ENCODE data around the gene ZP4. TPM values are rescaled to one million over a fixed set of nuclear protein-coding genes. Genes with fewer than 3 reads are reported as not detected.
A peak's percentile ranks its signal among the peaks of the same experiment; 100 is the strongest.
"Not testable (repeated sequence)": the region's sequence is repeated elsewhere in the genome, so short reads cannot be mapped to it uniquely, and the experiment has no call there.

The ZP4 gene
- total RNA-seq, 1 donor from 2014 or later = not detected

- Mint-ChIP-seq H3K9me3 (ENCODE audit: low read depth) (no peaks in the 10 kb centered on the region), H3K27ac (ENCODE audit: unreplicated experiment) (no peak overlapping the region), H3K4me1 (ENCODE audit: low read depth) (no peaks in the 10 kb centered on the region), H3K27me3 (ENCODE audit: low read depth) (peaks cover 16% of the 10 kb centered on the region), H3K4me3 (ENCODE audit: unreplicated experiment) (no peak overlapping the region), H3K36me3 (ENCODE audit: low read depth) (no peaks in the 10 kb centered on the region)
- no peak for DNase-seq (ENCODE audit: low spot score)
- peak; percentile 77 for TF ChIP-seq CTCF (IDR thresholded peaks at IDR 0.05)
Measured at GRCh38 chr1:237851210-237851845, 39.4 kb downstream of the ZP4 start.

- not testable (repeated sequence) for H3K36me3 Mint-ChIP-seq (ENCODE audit: low read depth); H3K27me3 Mint-ChIP-seq (ENCODE audit: low read depth); H3K4me3 Mint-ChIP-seq (ENCODE audit: unreplicated experiment); H3K9me3 Mint-ChIP-seq (ENCODE audit: low read depth); H3K27ac Mint-ChIP-seq (ENCODE audit: unreplicated experiment); H3K4me1 Mint-ChIP-seq (ENCODE audit: low read depth); DNase-seq (ENCODE audit: low spot score)
Measured at GRCh38 chr1:237843516-237843915, 47.2 kb downstream of the ZP4 start.

- TF ChIP-seq CTCF (IDR thresholded peaks at IDR 0.05) = no peak
- Mint-ChIP-seq H3K4me3 (ENCODE audit: unreplicated experiment) (no peak overlapping the region), H3K9me3 (ENCODE audit: low read depth) (peaks cover 4% of the 10 kb centered on the region), H3K36me3 (ENCODE audit: low read depth) (no peaks in the 10 kb centered on the region), H3K27me3 (ENCODE audit: low read depth) (peaks cover 8% of the 10 kb centered on the region), H3K27ac (ENCODE audit: unreplicated experiment) (no peak overlapping the region), H3K4me1 (ENCODE audit: low read depth) (no peaks in the 10 kb centered on the region)
- DNase-seq (ENCODE audit: low spot score) = no peak
Measured at GRCh38 chr1:237841485-237841884, 49.2 kb downstream of the ZP4 start.

GRCh38 chr1:237838904-237839534, 51.7 kb downstream of the ZP4 start:
- Mint-ChIP-seq H3K36me3 (ENCODE audit: low read depth) (no peaks in the 10 kb centered on the region), H3K4me1 (ENCODE audit: low read depth) (no peaks in the 10 kb centered on the region), H3K4me3 (ENCODE audit: unreplicated experiment) (no peak overlapping the region), H3K27me3 (ENCODE audit: low read depth) (peaks cover 9% of the 10 kb centered on the region), H3K27ac (ENCODE audit: unreplicated experiment) (no peak overlapping the region), H3K9me3 (ENCODE audit: low read depth) (peaks cover 4% of the 10 kb centered on the region)
- DNase-seq (ENCODE audit: low spot score) = no peak
- no peak for TF ChIP-seq CTCF (IDR thresholded peaks at IDR 0.05)

GRCh38 chr1:237838320-237838719, 52.4 kb downstream of the ZP4 start:
- Mint-ChIP-seq H3K4me3 (ENCODE audit: unreplicated experiment) (no peak overlapping the region), H3K9me3 (ENCODE audit: low read depth) (peaks cover 4% of the 10 kb centered on the region), H3K4me1 (ENCODE audit: low read depth) (no peaks in the 10 kb centered on the region), H3K27ac (ENCODE audit: unreplicated experiment) (no peak overlapping the region), H3K36me3 (ENCODE audit: low read depth) (no peaks in the 10 kb centered on the region), H3K27me3 (ENCODE audit: low read depth) (peaks cover 9% of the 10 kb centered on the region)
- DNase-seq (ENCODE audit: low spot score) = no peak
- TF ChIP-seq CTCF (IDR thresholded peaks at IDR 0.05) = no peak

- H3K27ac Mint-ChIP-seq (ENCODE audit: unreplicated experiment) = no peak overlapping the region
- H3K36me3 Mint-ChIP-seq (ENCODE audit: low read depth) = no peaks in the 10 kb centered on the region
- H3K9me3 Mint-ChIP-seq (ENCODE audit: low read depth) = no peaks in the 10 kb centered on the region
- H3K27me3 Mint-ChIP-seq (ENCODE audit: low read depth) = peaks cover 9% of the 10 kb centered on the region
- no peak for TF ChIP-seq CTCF (IDR thresholded peaks at IDR 0.05)
- DNase-seq (ENCODE audit: low spot score) = no peak
- no peak overlapping the region for H3K4me3 Mint-ChIP-seq (ENCODE audit: unreplicated experiment)
- H3K4me1 Mint-ChIP-seq (ENCODE audit: low read depth) = no peaks in the 10 kb centered on the region
Measured at GRCh38 chr1:237834461-237834860, 56.3 kb downstream of the ZP4 start.

All from chondrocyte (in vitro differentiated cells).